SK-N-SH (cell line): ENCODE measurements around the gene METTL13.
"Not testable (repeated sequence)": the region's sequence is repeated elsewhere in the genome, so short reads cannot be mapped to it uniquely, and the experiment has no call there.

Experiments used
- CTCF ChIP-seq: fragments of 200-600 bp; sonication (generic); IDR thresholded peaks from 2 replicates; pipeline ENCODE4 v1.6.1; 2017; ENCODE audit warnings: antibody characterized with exemption, mild to moderate bottlenecking, moderate library complexity
- EZH2phosphoT487 ChIP-seq: fragments of 200-600 bp; sonication (generic); IDR thresholded peaks from 2 replicates; pipeline ENCODE4 v1.6.1; 2017; ENCODE audit warnings: low read depth, mixed run types, mild to moderate bottlenecking, antibody characterized with exemption, moderate library complexity, borderline replicate concordance
- NRF1 ChIP-seq: IDR thresholded peaks from 2 replicates; pipeline ENCODE4 v1.6.1; 2012; ENCODE audit warnings: low read depth, mild to moderate bottlenecking, low read length
- RCOR1 ChIP-seq: fragments of 150-350 bp; IDR thresholded peaks from 2 replicates; pipeline ENCODE4 v1.6.1; 2017; ENCODE audit warnings: antibody characterized with exemption, low read length
- TEAD4 ChIP-seq: IDR thresholded peaks from 2 replicates; pipeline ENCODE4 v1.4.0; 2012; ENCODE audit warnings: mild to moderate bottlenecking, borderline replicate concordance; ENCODE audit not compliant: insufficient read depth

- TF ChIP-seq CTCF, NRF1, RCOR1, EZH2phosphoT487, TEAD4: not testable (repeated sequence)
These were observed 18.2 kb downstream of the METTL13 start for GRCh38 chr1:171799698-171800097.
